GM23338 (cell line): ENCODE results near the gene ELOVL6. TPM values are rescaled to one million over a fixed set of nuclear protein-coding genes. Genes with fewer than 3 reads are reported as not detected.

ENCODE experiments used
- ATAC-seq: fragments of 200-7000 bp; cut with Tn5 transposase; 3 replicates; pipeline ENCODE4 v1.9.1; 2020
- DNase-seq: peaks from one replicate; pipeline ENCODE4 v3.0.0-alpha.2; 2015; ENCODE audit warnings: low spot score
- H2AFZ ChIP-seq: fragments of 200-600 bp; sonication (generic); 2 replicates; pipeline ENCODE4 v1.8.0; 2016; ENCODE audit warnings: antibody characterized with exemption, mild to moderate bottlenecking, moderate library complexity
- H3F3A ChIP-seq: fragments of 200-600 bp; sonication (generic); replicated peaks from 2 replicates; pipeline ENCODE4 v1.8.0; 2017; ENCODE audit warnings: antibody characterized with exemption, mixed run types, low read depth
- H3K27ac ChIP-seq: fragments of 200-600 bp; sonication (generic); 2 replicates; pipeline ENCODE4 v1.6.1; 2016; ENCODE audit warnings: low read depth
- H3K27me3 ChIP-seq: fragments of 200-600 bp; sonication (generic); 2 replicates; pipeline ENCODE4 v1.8.0; 2016; ENCODE audit warnings: mild to moderate bottlenecking, mixed run types, moderate library complexity; ENCODE audit not compliant: insufficient read depth
- H3K36me3 ChIP-seq: fragments of 200-600 bp; sonication (generic); 2 replicates; pipeline ENCODE4 v1.8.0; 2016; ENCODE audit warnings: mild to moderate bottlenecking; ENCODE audit not compliant: insufficient read depth
- H3K4me1 ChIP-seq: fragments of 200-600 bp; sonication (generic); 2 replicates; pipeline ENCODE4 v1.8.0; 2016; ENCODE audit warnings: mild to moderate bottlenecking, moderate library complexity; ENCODE audit not compliant: insufficient read depth
- H3K4me2 ChIP-seq: fragments of 200-600 bp; sonication (generic); 2 replicates; pipeline ENCODE4 v1.7.1; 2017; ENCODE audit warnings: mixed run types
- H3K4me3 ChIP-seq: fragments of 200-600 bp; sonication (generic); 2 replicates; pipeline ENCODE4 v1.6.1; 2016; ENCODE audit warnings: mixed run types
- H3K79me2 ChIP-seq: fragments of 200-600 bp; sonication (generic); replicated peaks from 2 replicates; pipeline ENCODE4 v1.8.0; 2017; ENCODE audit warnings: mild to moderate bottlenecking; ENCODE audit not compliant: insufficient read depth
- H3K9me2 ChIP-seq: fragments of 200-600 bp; sonication (generic); 2 replicates; pipeline ENCODE4 v1.8.0; 2017; ENCODE audit not compliant: insufficient read depth
- H4K20me1 ChIP-seq: fragments of 200-600 bp; sonication (generic); replicated peaks from 2 replicates; pipeline ENCODE4 v1.8.0; 2017; ENCODE audit warnings: mild to moderate bottlenecking; ENCODE audit not compliant: insufficient read depth
- H3K27ac Mint-ChIP-seq: 2 replicates; pipeline ENCODE4 v1.8.0; 2020; ENCODE audit warnings: inconsistent platforms, mild to moderate bottlenecking, moderate library complexity, mixed read lengths
- H3K27me3 Mint-ChIP-seq: 3 replicates; pipeline ENCODE4 v1.8.0; 2022; ENCODE audit warnings: low read depth, mild to moderate bottlenecking, moderate library complexity, mixed read lengths, inconsistent platforms; ENCODE audit not compliant: insufficient read depth, poor library complexity
- H3K36me3 Mint-ChIP-seq: 3 replicates; pipeline ENCODE4 v1.8.0; 2021; ENCODE audit warnings: low read depth, mild to moderate bottlenecking, inconsistent platforms, moderate library complexity, mixed read lengths
- H3K4me1 Mint-ChIP-seq: 3 replicates; pipeline ENCODE4 v1.8.0; 2020; ENCODE audit warnings: mild to moderate bottlenecking, inconsistent platforms, mixed read lengths
- H3K4me3 Mint-ChIP-seq: 3 replicates; pipeline ENCODE4 v1.8.0; 2021; ENCODE audit warnings: moderate library complexity, mild to moderate bottlenecking, inconsistent platforms, mixed read lengths
- H3K9me3 Mint-ChIP-seq: 3 replicates; pipeline ENCODE4 v1.8.0; 2020; ENCODE audit warnings: moderate library complexity, mild to moderate bottlenecking, inconsistent platforms, mixed read lengths
- CREB1 ChIP-seq: fragments of 250-450 bp; sonication (Bioruptor Pico); IDR thresholded peaks from 2 replicates; pipeline ENCODE4 v1.5.0; 2020; ENCODE audit warnings: low read depth, mild to moderate bottlenecking, moderate library complexity
- CTCF ChIP-seq, 2 experiments: fragments of 200-600 bp in 1 of 2; sonication (generic) in 1 of 2; conservative IDR thresholded peaks; 2 replicates each; pipeline versions ENCODE4 v1.5.1 to v1.6.1; 2016 to 2017; ENCODE audit warnings: antibody characterized with exemption in 2 of 2, low read depth in 2 of 2, mild to moderate bottlenecking in 2 of 2, moderate library complexity in 1 of 2
- EZH2 ChIP-seq: fragments of 200-600 bp; sonication (generic); IDR thresholded peaks from one replicate; pipeline ENCODE4 v1.8.0; 2017; ENCODE audit warnings: antibody characterized with exemption, mild to moderate bottlenecking, low read depth; ENCODE audit not compliant: unreplicated experiment
- EZH2phosphoT487 ChIP-seq: fragments of 200-600 bp; sonication (generic); IDR thresholded peaks from one replicate; pipeline ENCODE4 v1.8.1; 2018; ENCODE audit warnings: antibody characterized with exemption; ENCODE audit not compliant: unreplicated experiment
- JUNB ChIP-seq: IDR thresholded peaks from one replicate; pipeline ENCODE4 v1.6.1; 2016; ENCODE audit warnings: antibody characterized with exemption; ENCODE audit not compliant: unreplicated experiment
- NANOG ChIP-seq: IDR thresholded peaks from 2 replicates; pipeline ENCODE4 v1.6.1; 2016; ENCODE audit warnings: antibody characterized with exemption, borderline replicate concordance
- POLR2AphosphoS5 ChIP-seq: IDR thresholded peaks from 2 replicates; pipeline ENCODE4 v1.6.1; 2016; ENCODE audit warnings: antibody characterized with exemption, low read depth
- REST ChIP-seq: IDR thresholded peaks from one replicate; pipeline ENCODE4 v1.6.1; 2018; ENCODE audit warnings: antibody characterized with exemption; ENCODE audit not compliant: unreplicated experiment
- STAT1 ChIP-seq: IDR thresholded peaks from one replicate; pipeline ENCODE4 v1.6.1; 2016; ENCODE audit warnings: antibody characterized with exemption; ENCODE audit not compliant: unreplicated experiment
- ZNF114 ChIP-seq: fragments of 250-450 bp; sonication (Bioruptor Pico); IDR thresholded peaks from 2 replicates; pipeline ENCODE4 v1.5.0; 2020; ENCODE audit warnings: mild to moderate bottlenecking, moderate library complexity
- ZNF331 ChIP-seq: fragments of 250-450 bp; sonication (Bioruptor Pico); IDR thresholded peaks from 2 replicates; pipeline ENCODE4 v1.5.0; 2020; ENCODE audit warnings: low read depth, mild to moderate bottlenecking, moderate library complexity
- polyA plus RNA-seq: library from polyadenylated mRNA; unstranded; fragments of >200 nt; fragmentation: Nextera tagmentation; extraction: Ambion mirVana; gene quantifications from 2 replicates; pipeline ENCODE4 v1.2.1, GENCODE V29; 2016
- total RNA-seq: library from RNA; depleted of rRNA; stranded (reverse); fragments of >200 nt; shearing (Covaris generic); gene quantifications from 2 replicates; pipeline ENCODE4 v1.2.3, GENCODE V29; 2014
- TF ChIP-seq, protein P1 (sequence below): fragments of 250-450 bp; sonication (Bioruptor Pico); IDR thresholded peaks from 2 replicates; pipeline ENCODE4 v1.5.0; 2020; ENCODE audit warnings: mild to moderate bottlenecking, moderate library complexity
- TF ChIP-seq, protein P2 (sequence below): IDR thresholded peaks from 2 replicates; pipeline ENCODE4 v1.6.1; 2016; ENCODE audit warnings: antibody characterized with exemption

The ELOVL6 gene
- total and polyA plus RNA-seq, 2 experiments from 2014 or later = 82.7 to 89.5 TPM

DNA sequence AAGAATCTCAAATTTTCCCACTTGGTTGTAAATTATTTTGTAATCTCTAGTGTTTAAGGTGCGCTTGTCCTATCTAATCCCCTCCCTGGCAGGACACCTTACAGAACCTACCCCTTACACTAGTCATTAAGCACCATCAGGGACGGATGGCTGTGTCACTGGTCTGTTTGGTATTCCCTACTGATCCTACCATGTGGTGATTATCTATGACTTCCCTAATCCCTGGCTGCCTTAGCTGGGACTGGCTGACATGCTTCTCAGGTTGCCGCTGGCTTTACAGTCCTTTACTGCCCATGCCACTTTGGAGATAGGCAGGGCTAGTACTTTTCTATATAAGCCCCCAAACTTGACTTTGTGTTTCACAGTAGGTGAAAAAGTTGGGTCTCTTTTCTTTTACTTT is 58.6 kb downstream of the ELOVL6 start:
- H3K4me1 Mint-ChIP-seq = peaks cover 21% of the 10 kb centered on the region; the same call in 2 of the 3 replicates
- H3K4me1 ChIP-seq = 0 out of 2 replicates have a peak, but pooled peaks cover under 1% of the 10 kb centered on the region

More for the DNA sequence above, 58.6 kb downstream of the ELOVL6 start:
- H3K4me3 Mint-ChIP-seq = no peak overlapping the region
- Histone ChIP-seq H3K36me3 (no peaks in the 10 kb centered on the region; the same call in 1 of the 2 replicates), H2AFZ (no peak overlapping the region), H3K27ac (no peak overlapping the region), H3K9me2 (no peaks in the 10 kb centered on the region), H3K4me3 (no peak overlapping the region), H4K20me1 (peaks cover 7% of the 10 kb centered on the region; the same call in 1 of the 2 replicates), H3K79me2 (peaks cover 59% of the 10 kb centered on the region), H3K4me2 (no peak overlapping the region), H3F3A (no peaks in the 10 kb centered on the region), H3K27me3 (no peaks in the 10 kb centered on the region)
- TF ChIP-seq, protein P1, sequence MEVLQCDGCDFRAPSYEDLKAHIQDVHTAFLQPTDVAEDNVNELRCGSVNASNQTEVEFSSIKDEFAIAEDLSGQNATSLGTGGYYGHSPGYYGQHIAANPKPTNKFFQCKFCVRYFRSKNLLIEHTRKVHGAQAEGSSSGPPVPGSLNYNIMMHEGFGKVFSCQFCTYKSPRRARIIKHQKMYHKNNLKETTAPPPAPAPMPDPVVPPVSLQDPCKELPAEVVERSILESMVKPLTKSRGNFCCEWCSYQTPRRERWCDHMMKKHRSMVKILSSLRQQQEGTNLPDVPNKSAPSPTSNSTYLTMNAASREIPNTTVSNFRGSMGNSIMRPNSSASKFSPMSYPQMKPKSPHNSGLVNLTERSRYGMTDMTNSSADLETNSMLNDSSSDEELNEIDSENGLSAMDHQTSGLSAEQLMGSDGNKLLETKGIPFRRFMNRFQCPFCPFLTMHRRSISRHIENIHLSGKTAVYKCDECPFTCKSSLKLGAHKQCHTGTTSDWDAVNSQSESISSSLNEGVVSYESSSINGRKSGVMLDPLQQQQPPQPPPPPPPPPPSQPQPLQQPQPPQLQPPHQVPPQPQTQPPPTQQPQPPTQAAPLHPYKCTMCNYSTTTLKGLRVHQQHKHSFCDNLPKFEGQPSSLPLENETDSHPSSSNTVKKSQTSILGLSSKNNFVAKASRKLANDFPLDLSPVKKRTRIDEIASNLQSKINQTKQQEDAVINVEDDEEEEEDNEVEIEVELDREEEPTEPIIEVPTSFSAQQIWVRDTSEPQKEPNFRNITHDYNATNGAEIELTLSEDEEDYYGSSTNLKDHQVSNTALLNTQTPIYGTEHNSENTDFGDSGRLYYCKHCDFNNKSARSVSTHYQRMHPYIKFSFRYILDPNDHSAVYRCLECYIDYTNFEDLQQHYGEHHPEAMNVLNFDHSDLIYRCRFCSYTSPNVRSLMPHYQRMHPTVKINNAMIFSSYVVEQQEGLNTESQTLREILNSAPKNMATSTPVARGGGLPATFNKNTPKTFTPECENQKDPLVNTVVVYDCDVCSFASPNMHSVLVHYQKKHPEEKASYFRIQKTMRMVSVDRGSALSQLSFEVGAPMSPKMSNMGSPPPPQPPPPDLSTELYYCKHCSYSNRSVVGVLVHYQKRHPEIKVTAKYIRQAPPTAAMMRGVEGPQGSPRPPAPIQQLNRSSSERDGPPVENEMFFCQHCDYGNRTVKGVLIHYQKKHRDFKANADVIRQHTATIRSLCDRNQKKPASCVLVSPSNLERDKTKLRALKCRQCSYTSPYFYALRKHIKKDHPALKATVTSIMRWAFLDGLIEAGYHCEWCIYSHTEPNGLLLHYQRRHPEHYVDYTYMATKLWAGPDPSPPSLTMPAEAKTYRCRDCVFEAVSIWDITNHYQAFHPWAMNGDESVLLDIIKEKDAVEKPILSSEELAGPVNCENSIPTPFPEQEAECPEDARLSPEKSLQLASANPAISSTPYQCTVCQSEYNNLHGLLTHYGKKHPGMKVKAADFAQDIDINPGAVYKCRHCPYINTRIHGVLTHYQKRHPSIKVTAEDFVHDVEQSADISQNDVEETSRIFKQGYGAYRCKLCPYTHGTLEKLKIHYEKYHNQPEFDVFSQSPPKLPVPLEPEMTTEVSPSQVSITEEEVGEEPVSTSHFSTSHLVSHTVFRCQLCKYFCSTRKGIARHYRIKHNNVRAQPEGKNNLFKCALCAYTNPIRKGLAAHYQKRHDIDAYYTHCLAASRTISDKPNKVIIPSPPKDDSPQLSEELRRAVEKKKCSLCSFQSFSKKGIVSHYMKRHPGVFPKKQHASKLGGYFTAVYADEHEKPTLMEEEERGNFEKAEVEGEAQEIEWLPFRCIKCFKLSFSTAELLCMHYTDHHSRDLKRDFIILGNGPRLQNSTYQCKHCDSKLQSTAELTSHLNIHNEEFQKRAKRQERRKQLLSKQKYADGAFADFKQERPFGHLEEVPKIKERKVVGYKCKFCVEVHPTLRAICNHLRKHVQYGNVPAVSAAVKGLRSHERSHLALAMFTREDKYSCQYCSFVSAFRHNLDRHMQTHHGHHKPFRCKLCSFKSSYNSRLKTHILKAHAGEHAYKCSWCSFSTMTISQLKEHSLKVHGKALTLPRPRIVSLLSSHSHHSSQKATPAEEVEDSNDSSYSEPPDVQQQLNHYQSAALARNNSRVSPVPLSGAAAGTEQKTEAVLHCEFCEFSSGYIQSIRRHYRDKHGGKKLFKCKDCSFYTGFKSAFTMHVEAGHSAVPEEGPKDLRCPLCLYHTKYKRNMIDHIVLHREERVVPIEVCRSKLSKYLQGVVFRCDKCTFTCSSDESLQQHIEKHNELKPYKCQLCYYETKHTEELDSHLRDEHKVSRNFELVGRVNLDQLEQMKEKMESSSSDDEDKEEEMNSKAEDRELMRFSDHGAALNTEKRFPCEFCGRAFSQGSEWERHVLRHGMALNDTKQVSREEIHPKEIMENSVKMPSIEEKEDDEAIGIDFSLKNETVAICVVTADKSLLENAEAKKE = no peak
- TF ChIP-seq POLR2AphosphoS5 = no peak
- TF ChIP-seq EZH2phosphoT487 = no peak
- TF ChIP-seq CTCF (conservative IDR thresholded peaks at IDR 0.05; ENCODE audit: low read depth in 2 of 2) = no peak
- no peak for TF ChIP-seq REST
- no peak for TF ChIP-seq ZNF331 (CRISPR knock-in tag)
- no peak for TF ChIP-seq STAT1
- TF ChIP-seq EZH2 = no peak
- TF ChIP-seq, protein P2, sequence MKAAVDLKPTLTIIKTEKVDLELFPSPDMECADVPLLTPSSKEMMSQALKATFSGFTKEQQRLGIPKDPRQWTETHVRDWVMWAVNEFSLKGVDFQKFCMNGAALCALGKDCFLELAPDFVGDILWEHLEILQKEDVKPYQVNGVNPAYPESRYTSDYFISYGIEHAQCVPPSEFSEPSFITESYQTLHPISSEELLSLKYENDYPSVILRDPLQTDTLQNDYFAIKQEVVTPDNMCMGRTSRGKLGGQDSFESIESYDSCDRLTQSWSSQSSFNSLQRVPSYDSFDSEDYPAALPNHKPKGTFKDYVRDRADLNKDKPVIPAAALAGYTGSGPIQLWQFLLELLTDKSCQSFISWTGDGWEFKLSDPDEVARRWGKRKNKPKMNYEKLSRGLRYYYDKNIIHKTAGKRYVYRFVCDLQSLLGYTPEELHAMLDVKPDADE = no peak
- no peak for TF ChIP-seq NANOG
- TF ChIP-seq CREB1 (CRISPR knock-in tag) = no peak
- no peak for TF ChIP-seq JUNB
- TF ChIP-seq ZNF114 (CRISPR knock-in tag) = no peak
- H3K36me3 Mint-ChIP-seq = peaks cover 10% of the 10 kb centered on the region
- no peaks in the 10 kb centered on the region for H3K27me3 Mint-ChIP-seq
- no peaks in the 10 kb centered on the region for H3K9me3 Mint-ChIP-seq
- no peak overlapping the region; the same call in 1 of the 2 replicates for H3K27ac Mint-ChIP-seq
- no peak for DNase-seq
- peak; percentile 72 for ATAC-seq
